ENCODE data around the gene ATP5IF1. TPM values are rescaled to one million over a fixed set of nuclear protein-coding genes. Genes with fewer than 3 reads are reported as not detected.

Gene ATP5IF1
- total RNA-seq, 2 donors from 2014 or later = 326 to 331 TPM

- Histone ChIP-seq H3K9ac (ENCODE audit: low read depth in 2 of 2, low read length in 2 of 2) (no peak overlapping the region), H3K4me1 (peaks cover 14% of the 10 kb centered on the region), H3K27ac (no peak overlapping the region), H3K4me3 (no peak overlapping the region), H3K9me3 (no peaks in the 10 kb centered on the region), H3K36me3 (no peaks in the 10 kb centered on the region), H3K27me3 (no peaks in the 10 kb centered on the region)
- intact Hi-C loops (cut with DNase I) = no loop called here
- no peak for DNase-seq
- TF ChIP-seq CTCF (IDR thresholded peaks at IDR 0.05) = no peak
Measured at GRCh38 chr1:28240024-28240423, 4.1 kb downstream of the ATP5IF1 start.

DNA sequence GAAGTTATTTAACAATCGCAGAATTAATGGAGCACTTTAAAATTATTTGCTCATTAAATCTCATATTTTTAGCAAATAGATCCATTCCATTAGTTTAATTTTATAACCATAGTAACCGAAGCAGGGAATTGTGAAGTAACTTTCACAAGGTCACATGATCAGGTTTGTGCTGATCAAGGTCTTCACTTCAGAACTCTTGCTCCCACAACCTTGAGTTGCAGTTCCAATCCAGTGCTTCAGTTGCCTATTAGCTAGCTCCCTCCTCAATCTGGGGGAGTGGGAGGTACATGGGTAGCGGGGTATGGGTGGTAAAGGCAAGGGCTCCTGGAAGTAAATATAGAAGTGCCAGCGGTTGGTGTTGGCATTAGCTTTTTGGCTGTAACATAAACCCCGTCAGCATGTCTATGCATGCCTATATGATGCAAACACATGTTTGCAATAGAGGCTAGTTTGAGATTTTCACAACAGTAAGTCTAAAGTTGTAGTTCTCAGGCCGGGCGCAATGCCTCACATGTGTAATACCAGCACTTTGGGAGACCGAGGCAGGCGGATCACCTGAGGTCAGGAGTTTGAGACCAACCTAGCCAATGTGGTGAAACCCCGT lies 5.8 kb downstream of the ATP5IF1 start:
- H3K4me1 ChIP-seq = peaks cover 14% of the 10 kb centered on the region
- H3K9me3 ChIP-seq = no peaks in the 10 kb centered on the region
- H3K9ac ChIP-seq (ENCODE audit: low read depth in 2 of 2, low read length in 2 of 2) = no peak overlapping the region
- TF ChIP-seq CTCF (IDR thresholded peaks at IDR 0.05) = no peak
- H3K4me3 ChIP-seq = no peak overlapping the region
- no peak for DNase-seq
- H3K36me3 ChIP-seq = no peaks in the 10 kb centered on the region
- intact Hi-C loops (cut with DNase I) = no loop called here
- no peak overlapping the region for H3K27ac ChIP-seq
- no peaks in the 10 kb centered on the region for H3K27me3 ChIP-seq

DNA sequence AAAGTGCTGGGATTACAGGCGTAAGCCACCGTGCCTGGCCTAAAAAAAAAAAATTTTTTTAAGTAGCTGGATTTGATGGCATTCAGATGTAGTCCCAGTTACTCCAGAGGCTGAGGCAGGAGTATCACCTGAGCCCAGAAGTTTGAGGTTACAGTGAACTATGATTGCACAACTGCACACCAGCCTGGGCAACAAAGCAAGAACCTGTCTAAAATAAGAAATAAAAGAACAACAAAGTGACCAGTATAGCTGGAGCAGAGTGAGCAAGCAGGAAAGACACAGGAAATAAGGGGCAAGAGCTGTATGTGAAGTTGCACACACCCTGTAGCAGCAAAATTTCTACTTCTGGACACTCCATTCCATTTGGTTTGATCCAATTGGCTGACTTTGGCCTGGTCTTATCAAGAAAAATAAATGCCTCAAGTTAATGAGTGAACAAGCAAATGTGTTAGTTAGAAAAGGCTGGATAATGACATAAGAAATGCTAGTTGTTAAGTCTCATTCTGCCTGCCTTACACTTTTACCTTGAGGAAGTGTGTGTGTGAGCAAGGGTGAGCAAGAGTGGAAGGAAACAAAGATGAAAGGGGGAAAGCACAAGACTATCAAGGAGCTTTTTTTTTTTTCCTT lies 7.9 kb downstream of the ATP5IF1 start:
- no peak for DNase-seq
- intact Hi-C loops (cut with DNase I) = no loop called here

GRCh38 chr1:28244549-28245251 lies 8.8 kb downstream of the ATP5IF1 start:
- Histone ChIP-seq H3K4me3 (no peak overlapping the region), H3K27me3 (no peaks in the 10 kb centered on the region), H3K4me1 (peaks cover 28% of the 10 kb centered on the region), H3K36me3 (no peaks in the 10 kb centered on the region), H3K9me3 (no peaks in the 10 kb centered on the region), H3K9ac (ENCODE audit: low read depth in 2 of 2, low read length in 2 of 2) (peak overlapping the region in 1 of 2 donors; percentile 28), H3K27ac (peak overlapping the region; percentile 76)
- no peak for DNase-seq
- intact Hi-C loops (cut with DNase I) = loop anchor here (5.0 kb wide), 1 partner anchor 118 kb away; no protein-coding TSS in a partner anchor
- no peak for TF ChIP-seq CTCF (IDR thresholded peaks at IDR 0.05)

More for the DNA sequence above, 7.9 kb downstream of the ATP5IF1 start:
- Histone ChIP-seq H3K4me1 (peaks cover 21% of the 10 kb centered on the region), H3K36me3 (no peaks in the 10 kb centered on the region), H3K27ac (peak overlapping the region; percentile 76), H3K27me3 (no peaks in the 10 kb centered on the region), H3K9ac (ENCODE audit: low read depth in 2 of 2, low read length in 2 of 2) (peak overlapping the region in 1 of 2 donors; percentile 28), H3K9me3 (no peaks in the 10 kb centered on the region), H3K4me3 (no peak overlapping the region)
- TF ChIP-seq CTCF (IDR thresholded peaks at IDR 0.05) = no peak

DNA sequence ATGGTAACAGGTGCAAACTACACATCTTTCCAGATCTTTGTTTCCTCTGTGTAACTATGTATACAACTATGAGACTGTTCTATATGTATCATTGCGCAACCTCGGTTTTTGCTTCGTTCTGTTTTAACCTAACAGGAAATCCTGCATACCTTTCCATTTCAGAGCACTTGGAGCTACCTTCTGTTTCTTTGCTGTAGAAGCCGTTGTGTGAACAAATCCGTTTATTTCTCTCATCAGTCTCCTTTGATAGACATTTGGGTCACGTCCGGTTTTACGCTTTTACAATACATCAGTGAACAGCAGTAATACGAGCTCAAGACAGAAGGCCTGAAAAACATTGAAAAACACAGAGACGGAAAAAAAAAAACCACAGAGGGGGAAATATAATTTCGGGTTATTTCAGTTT lies 10.5 kb downstream of the ATP5IF1 start:
- Histone ChIP-seq H3K4me3 (peak overlapping the region; percentile 39), H3K27ac (peak overlapping the region; percentile 85), H3K27me3 (no peaks in the 10 kb centered on the region), H3K36me3 (no peaks in the 10 kb centered on the region), H3K4me1 (peaks cover 28% of the 10 kb centered on the region), H3K9ac (ENCODE audit: low read depth in 2 of 2, low read length in 2 of 2) (peak overlapping the region in 1 of 2 donors; percentile 78), H3K9me3 (no peaks in the 10 kb centered on the region)
- peak; percentile 68 for DNase-seq
- no peak for TF ChIP-seq CTCF (IDR thresholded peaks at IDR 0.05)
- intact Hi-C loops (cut with DNase I) = loop anchor here (5.0 kb wide), 1 partner anchor 116 kb away; no protein-coding TSS in a partner anchor
